Epithelial cell of esophagus (primary cell): Measurements from ENCODE around the gene DCDC2.
"Not testable (repeated sequence)": the region's sequence is repeated elsewhere in the genome, so short reads cannot be mapped to it uniquely, and the experiment has no call there.

ENCODE experiments used
- DNase-seq: peaks from one replicate; pipeline ENCODE4 v3.0.0; 2010; ENCODE audit warnings: low read depth
- H3K4me3 ChIP-seq: 2 replicates; pipeline ENCODE4 v1.5.1; 2011; ENCODE audit warnings: mild to moderate bottlenecking, low read length, control low read depth
- CTCF ChIP-seq: IDR thresholded peaks from 2 replicates; pipeline ENCODE4 v1.5.1; 2011; ENCODE audit warnings: low read depth, mild to moderate bottlenecking, low read length, control low read depth, inconsistent platforms; ENCODE audit not compliant: insufficient read depth; ENCODE audit errors: missing control alignments

The DCDC2 gene

GRCh38 chr6:24255676-24256075, 102.2 kb downstream of the DCDC2 start:
- no peak overlapping the region for H3K4me3 ChIP-seq
- no peak for TF ChIP-seq CTCF
- no peak for DNase-seq

- no peak overlapping the region for H3K4me3 ChIP-seq
- DNase-seq = no peak
- no peak for TF ChIP-seq CTCF
Measured at GRCh38 chr6:24253360-24253759, 104.5 kb downstream of the DCDC2 start.

- no peak overlapping the region for H3K4me3 ChIP-seq
- TF ChIP-seq CTCF = no peak
- DNase-seq = no peak
Measured at GRCh38 chr6:24252280-24252679, 105.6 kb downstream of the DCDC2 start.

- DNase-seq = no peak
- H3K4me3 ChIP-seq = no peak overlapping the region
- no peak for TF ChIP-seq CTCF
Measured at GRCh38 chr6:24251339-24251738, 106.5 kb downstream of the DCDC2 start.

GRCh38 chr6:24249926-24250325, 107.9 kb downstream of the DCDC2 start:
- peak; percentile 6 for DNase-seq
- no peak for TF ChIP-seq CTCF

GRCh38 chr6:24245275-24245674, 112.6 kb downstream of the DCDC2 start:
- no peak overlapping the region for H3K4me3 ChIP-seq
- no peak for DNase-seq
- TF ChIP-seq CTCF = no peak

More at GRCh38 chr6:24249926-24250325, 107.9 kb downstream of the DCDC2 start:
- H3K4me3 ChIP-seq = no peak overlapping the region

GRCh38 chr6:24242924-24243323, 114.9 kb downstream of the DCDC2 start:
- no peak for TF ChIP-seq CTCF
- no peak for DNase-seq
- no peak overlapping the region for H3K4me3 ChIP-seq

- not testable (repeated sequence) for H3K4me3 ChIP-seq
Measured at GRCh38 chr6:24241779-24242178, 116.1 kb downstream of the DCDC2 start.

More at GRCh38 chr6:24241779-24242178, 116.1 kb downstream of the DCDC2 start:
- DNase-seq = not testable (repeated sequence)
